AG04450 (cell line): ENCODE results near the gene DHRS3. TPM values are rescaled to one million over a fixed set of nuclear protein-coding genes. Genes with fewer than 3 reads are reported as not detected.

ENCODE experiments used
- CTCF ChIA-PET: fragments of 300-600, 350-600 bp; formaldehyde crosslinking; extraction: SDS; loops from one replicate; lab custom pipeline; 2022; ENCODE audit warnings: antibody characterized with exemption, inconsistent platforms; lab: Charles Lee
- POLR2A ChIA-PET: fragments of 350-600 bp; formaldehyde crosslinking; extraction: SDS; loops from one replicate; lab custom pipeline; 2021; ENCODE audit warnings: antibody characterized with exemption, inconsistent platforms; lab: Yijun Ruan, JAX
- DNase-seq: peaks from one replicate; pipeline ENCODE4 v3.0.0-alpha.2; 2011; ENCODE audit warnings: low read depth, low spot score
- H3K27ac ChIP-seq: one replicate; pipeline ENCODE4 v1.5.1; 2012; ENCODE audit warnings: low read depth, low read length, control low read depth
- H3K27me3 ChIP-seq: one replicate; pipeline ENCODE4 v1.6.0; 2012; ENCODE audit warnings: low read length; ENCODE audit not compliant: control insufficient read depth, insufficient read depth
- H3K4me3 ChIP-seq: 2 replicates; pipeline ENCODE4 v1.5.1; 2011; ENCODE audit warnings: mild to moderate bottlenecking, low read depth, low read length, control low read depth
- H3K9me3 ChIP-seq: 2 replicates; pipeline ENCODE4 v1.5.1; 2012; ENCODE audit warnings: low read length; ENCODE audit not compliant: control insufficient read depth, insufficient read depth
- CTCF ChIP-seq: IDR thresholded peaks from 2 replicates; pipeline ENCODE4 v1.5.1; 2011; ENCODE audit warnings: low read depth, low read length, control low read depth, inconsistent platforms
- polyA plus RNA-seq: library from polyadenylated mRNA; depleted of rRNA; stranded (reverse); fragments of >200 nt; gene quantifications from 2 replicates; pipeline ENCODE4 v1.2.3, GENCODE V29; 2011

DHRS3 gene
- polyA plus RNA-seq, 1 experiment = 42.3 TPM

- H3K4me3 ChIP-seq = no peak overlapping the region
- no peak for TF ChIP-seq CTCF
- ChIA-PET CTCF (no interaction called here), POLR2A (no interaction called here)
- DNase-seq = no peak
- H3K27me3 ChIP-seq = no peaks in the 10 kb centered on the region
- peak overlapping the region; percentile 31 for H3K27ac ChIP-seq
- no peaks in the 10 kb centered on the region; the same call in 1 of the 2 replicates for H3K9me3 ChIP-seq
Measured at GRCh38 chr1:12580054-12580887, 37.7 kb downstream of the DHRS3 start.

GRCh38 chr1:12578860-12579422 is 39.1 kb downstream of the DHRS3 start:
- Histone ChIP-seq H3K9me3 (no peaks in the 10 kb centered on the region; the same call in 1 of the 2 replicates), H3K27ac (no peak overlapping the region), H3K27me3 (no peaks in the 10 kb centered on the region), H3K4me3 (no peak overlapping the region)
- no peak for DNase-seq
- ChIA-PET POLR2A (no interaction called here), CTCF (interaction anchor here (1.2 kb wide), 1 partner anchor 264 kb away, joined by 4 read pairs; no protein-coding TSS in a partner anchor)
- TF ChIP-seq CTCF = no peak

- H3K27ac ChIP-seq = no peak overlapping the region
- ChIA-PET POLR2A (no interaction called here), CTCF (no interaction called here)
- no peak overlapping the region for H3K4me3 ChIP-seq
- H3K9me3 ChIP-seq = peaks cover 5% of the 10 kb centered on the region
- H3K27me3 ChIP-seq = no peaks in the 10 kb centered on the region
- TF ChIP-seq CTCF = no peak
- DNase-seq = no peak
Measured at GRCh38 chr1:12577020-12577419, 41.0 kb downstream of the DHRS3 start.

GRCh38 chr1:12574757-12575139 is 43.3 kb downstream of the DHRS3 start:
- TF ChIP-seq CTCF = no peak
- POLR2A ChIA-PET = no interaction called here

More at GRCh38 chr1:12574757-12575139, 43.3 kb downstream of the DHRS3 start:
- Histone ChIP-seq H3K4me3 (no peak overlapping the region), H3K27me3 (no peaks in the 10 kb centered on the region), H3K27ac (no peak overlapping the region), H3K9me3 (peaks cover 5% of the 10 kb centered on the region)
- DNase-seq = no peak
- CTCF ChIA-PET = no interaction called here
